Mesenchymal stem cell (in vitro differentiated cells and primary cell): ENCODE data around the gene PITPNC1.

Experiments
- DNase-seq: peaks from one replicate; pipeline ENCODE4 v3.0.0-alpha.2; 2013
- H2AFZ ChIP-seq: one replicate; pipeline ENCODE4 v1.6.1; 2013; ENCODE audit warnings: low read depth, mild to moderate bottlenecking, control low read depth, inconsistent platforms, low read length, moderate library complexity
- H2AK5ac ChIP-seq: 2 replicates; pipeline ENCODE4 v1.6.1; 2013; ENCODE audit warnings: low read length, moderate library complexity, mild to moderate bottlenecking, inconsistent platforms; ENCODE audit not compliant: severe bottlenecking
- H2BK120ac ChIP-seq: one replicate; pipeline ENCODE4 v1.6.1; 2013; ENCODE audit warnings: low read depth, mild to moderate bottlenecking, inconsistent platforms, low read length, moderate library complexity
- H2BK12ac ChIP-seq, 2 experiments: one replicate each; pipeline ENCODE4 v1.6.1; 2013; ENCODE audit warnings: inconsistent platforms in 2 of 2, low read length in 2 of 2, mild to moderate bottlenecking in 2 of 2, moderate library complexity in 2 of 2, control low read depth in 1 of 2
- H2BK15ac ChIP-seq: one replicate; pipeline ENCODE4 v1.6.1; 2013; ENCODE audit warnings: mild to moderate bottlenecking, low read depth, inconsistent platforms; ENCODE audit not compliant: poor library complexity, severe bottlenecking
- H2BK5ac ChIP-seq: 2 replicates; pipeline ENCODE4 v1.6.1; 2013; ENCODE audit warnings: low read depth, mild to moderate bottlenecking, low read length, control low read depth, inconsistent platforms; ENCODE audit not compliant: poor library complexity, severe bottlenecking
- H3K14ac ChIP-seq, 2 experiments: one replicate each; pipeline ENCODE4 v1.6.1; 2013; ENCODE audit warnings: inconsistent platforms in 2 of 2, low read length in 2 of 2, control low read depth in 1 of 2, mild to moderate bottlenecking in 1 of 2, moderate library complexity in 1 of 2
- H3K18ac ChIP-seq, 2 experiments: one replicate each; pipeline ENCODE4 v1.6.1; 2013; ENCODE audit warnings: inconsistent platforms in 2 of 2, low read length in 2 of 2, control low read depth in 1 of 2, low read depth in 1 of 2, mild to moderate bottlenecking in 1 of 2
- H3K23ac ChIP-seq, 2 experiments: one replicate each; pipeline ENCODE4 v1.6.1; 2013; ENCODE audit warnings: inconsistent platforms in 2 of 2, low read length in 2 of 2, mild to moderate bottlenecking in 2 of 2, moderate library complexity in 2 of 2, control low read depth in 1 of 2
- H3K27ac ChIP-seq: 2 replicates; pipeline ENCODE4 v1.5.1; 2013; ENCODE audit warnings: mild to moderate bottlenecking, moderate library complexity, low read length, control low read depth, inconsistent platforms; ENCODE audit not compliant: poor library complexity, severe bottlenecking
- H3K27me3 ChIP-seq, 2 experiments: 2 replicates each; pipeline versions ENCODE4 v1.6.1 to v1.7.0; 2013; ENCODE audit warnings: low read length in 2 of 2, mild to moderate bottlenecking in 2 of 2, moderate library complexity in 2 of 2, control low read depth in 1 of 2, inconsistent platforms in 1 of 2; ENCODE audit not compliant: control insufficient read depth in 1 of 2, insufficient read depth in 1 of 2
- H3K36me3 ChIP-seq, 2 experiments: 2 replicates each; pipeline versions ENCODE4 v1.6.1 to v1.7.0; 2013; ENCODE audit warnings: low read length in 2 of 2, control low read depth in 1 of 2, inconsistent platforms in 1 of 2, low read depth in 1 of 2, mild to moderate bottlenecking in 1 of 2; ENCODE audit not compliant: insufficient read depth in 2 of 2, control insufficient read depth in 1 of 2
- H3K4ac ChIP-seq, 2 experiments: one replicate each; pipeline ENCODE4 v1.6.1; 2013; ENCODE audit warnings: inconsistent platforms in 2 of 2, low read length in 2 of 2, mild to moderate bottlenecking in 2 of 2, moderate library complexity in 2 of 2, control low read depth in 1 of 2, low read depth in 1 of 2
- H3K4me1 ChIP-seq: 2 replicates; pipeline ENCODE4 v1.6.1; 2013; ENCODE audit warnings: low read depth, low read length, control low read depth; ENCODE audit not compliant: control insufficient read depth, insufficient read depth
- H3K4me2 ChIP-seq: 2 replicates; pipeline ENCODE4 v1.6.1; 2013; ENCODE audit warnings: low read length, mild to moderate bottlenecking, inconsistent platforms; ENCODE audit not compliant: poor library complexity, severe bottlenecking
- H3K4me3 ChIP-seq, 2 experiments: 2 replicates each; pipeline versions ENCODE4 v1.5.1 to v1.7.0; 2013; ENCODE audit warnings: low read length in 2 of 2, mild to moderate bottlenecking in 2 of 2, control low read depth in 1 of 2, low read depth in 1 of 2; ENCODE audit not compliant: insufficient read depth in 1 of 2
- H3K79me1 ChIP-seq: replicated peaks from 2 replicates; pipeline ENCODE4 v1.6.1; 2013; ENCODE audit warnings: mild to moderate bottlenecking, control low read depth, low read length, inconsistent platforms; ENCODE audit not compliant: poor library complexity, severe bottlenecking
- H3K9ac ChIP-seq: 2 replicates; pipeline ENCODE4 v1.7.0; 2013; ENCODE audit warnings: mild to moderate bottlenecking, low read length, moderate library complexity
- H3K9me3 ChIP-seq: 2 replicates; pipeline ENCODE4 v1.7.0; 2013; ENCODE audit warnings: mild to moderate bottlenecking, low read length; ENCODE audit not compliant: control insufficient read depth
- H4K8ac ChIP-seq: one replicate; pipeline ENCODE4 v1.6.1; 2013; ENCODE audit warnings: inconsistent platforms, mild to moderate bottlenecking, low read length, moderate library complexity
- H4K91ac ChIP-seq: one replicate; pipeline ENCODE4 v1.6.1; 2013; ENCODE audit warnings: mild to moderate bottlenecking, low read length, inconsistent platforms
- WGBS: methylation state at CpG from one replicate; pipeline ENCODE4 v1.1.7; 2013; ENCODE audit warnings: mixed read lengths; 5-methylcytosine and 5-hydroxymethylcytosine counted together

PITPNC1 gene

GRCh38 chr17:67458203-67458602 is 81.1 kb downstream of the PITPNC1 start:
- H3K4me1 ChIP-seq: no peaks in the 10 kb centered on the region
- no peak overlapping the region for H4K8ac ChIP-seq
- H3K18ac ChIP-seq: no peak overlapping the region
- H3K27me3 ChIP-seq: no peaks in the 10 kb centered on the region
- H2AK5ac ChIP-seq: no peak overlapping the region
- H3K27ac ChIP-seq: no peak overlapping the region
- no peak overlapping the region for H2BK15ac ChIP-seq
- H4K91ac ChIP-seq: no peak overlapping the region
- no peak overlapping the region for H3K4ac ChIP-seq
- H3K9me3 ChIP-seq: peaks cover 8% of the 10 kb centered on the region
- H3K4me3 ChIP-seq: no peak overlapping the region
- no peak overlapping the region for H2BK5ac ChIP-seq
- no peak overlapping the region for H3K14ac ChIP-seq
- no peak overlapping the region for H2AFZ ChIP-seq
- H2BK12ac ChIP-seq: no peak overlapping the region
- no peak overlapping the region for H2BK120ac ChIP-seq
- H3K79me1 ChIP-seq: peaks cover 12% of the 10 kb centered on the region
- DNase-seq: no peak
- H3K36me3 ChIP-seq: no peaks in the 10 kb centered on the region
- H3K4me2 ChIP-seq: no peak overlapping the region
- no peak overlapping the region for H3K23ac ChIP-seq
- 97% methylated on average over 2 of the region's 2 CpGs for WGBS
- H3K9ac ChIP-seq: no peak overlapping the region

GRCh38 chr17:67459985-67460384 is 82.9 kb downstream of the PITPNC1 start:
- Histone ChIP-seq H2AFZ (no peak overlapping the region), H3K18ac (no peak overlapping the region), H2BK15ac (no peak overlapping the region), H4K91ac (no peak overlapping the region), H2AK5ac (no peak overlapping the region), H3K9ac (no peak overlapping the region), H3K4ac (no peak overlapping the region), H2BK120ac (no peak overlapping the region), H2BK12ac (no peak overlapping the region), H3K4me2 (no peak overlapping the region), H3K36me3 (no peaks in the 10 kb centered on the region), H3K9me3 (peaks cover 8% of the 10 kb centered on the region), H3K79me1 (peaks cover 16% of the 10 kb centered on the region), H3K4me1 (no peaks in the 10 kb centered on the region), H3K4me3 (no peak overlapping the region), H4K8ac (no peak overlapping the region), H3K27ac (no peak overlapping the region), H3K27me3 (no peaks in the 10 kb centered on the region), H3K23ac (no peak overlapping the region), H3K14ac (no peak overlapping the region), H2BK5ac (no peak overlapping the region)
- DNase-seq: no peak
- 92% methylated on average over 6 of the region's 7 CpGs for WGBS

GRCh38 chr17:67461228-67461780 is 84.2 kb downstream of the PITPNC1 start:
- Histone ChIP-seq H2BK120ac (no peak overlapping the region), H3K27me3 (no peaks in the 10 kb centered on the region), H2BK15ac (no peak overlapping the region), H3K9me3 (peaks cover 8% of the 10 kb centered on the region), H3K27ac (no peak overlapping the region), H3K4me1 (no peaks in the 10 kb centered on the region), H3K4ac (no peak overlapping the region), H3K23ac (no peak overlapping the region), H4K91ac (no peak overlapping the region), H2BK5ac (no peak overlapping the region), H4K8ac (no peak overlapping the region), H3K4me3 (no peak overlapping the region), H2AFZ (no peak overlapping the region), H2BK12ac (no peak overlapping the region), H3K14ac (no peak overlapping the region), H2AK5ac (no peak overlapping the region), H3K79me1 (peaks cover 25% of the 10 kb centered on the region), H3K4me2 (no peak overlapping the region), H3K36me3 (no peaks in the 10 kb centered on the region), H3K18ac (no peak overlapping the region), H3K9ac (no peak overlapping the region)
- 97% methylated on average over 6 of the region's 6 CpGs for WGBS
- DNase-seq: no peak

DNA sequence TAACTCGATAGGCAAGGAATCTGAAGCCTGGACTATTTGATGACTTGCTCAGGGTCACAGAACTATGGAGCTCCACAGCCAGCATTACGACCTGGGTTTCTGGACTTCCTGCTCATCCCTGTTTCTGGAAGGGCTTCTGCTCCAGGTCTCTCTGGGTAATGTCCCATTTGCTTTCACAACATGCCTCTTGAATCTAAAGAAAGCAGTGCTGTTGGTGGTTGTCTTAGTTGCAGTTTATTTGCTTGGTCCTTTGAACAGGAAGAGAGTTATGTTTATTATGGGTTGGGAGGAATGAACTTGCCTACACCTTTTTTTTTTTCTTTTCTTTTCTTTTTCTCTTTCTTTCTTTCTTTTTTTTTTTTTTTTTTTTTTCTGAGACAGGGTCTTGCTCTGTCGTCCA is 84.8 kb downstream of the PITPNC1 start:
- no peak overlapping the region for H3K4me3 ChIP-seq
- H3K36me3 ChIP-seq: no peaks in the 10 kb centered on the region
- no peak overlapping the region for H4K8ac ChIP-seq
- H3K27me3 ChIP-seq: no peaks in the 10 kb centered on the region
- no peak overlapping the region for H3K23ac ChIP-seq
- H3K18ac ChIP-seq: no peak overlapping the region
- H3K4me2 ChIP-seq: no peak overlapping the region
- H3K27ac ChIP-seq: no peak overlapping the region
- H2BK12ac ChIP-seq: no peak overlapping the region
- 75% methylated on average over 2 of the region's 3 CpGs for WGBS
- H3K4ac ChIP-seq: no peak overlapping the region
- no peak overlapping the region for H2AFZ ChIP-seq
- H2BK15ac ChIP-seq: no peak overlapping the region
- no peak overlapping the region for H2BK5ac ChIP-seq
- H3K79me1 ChIP-seq: peaks cover 28% of the 10 kb centered on the region
- no peak overlapping the region for H4K91ac ChIP-seq
- H2AK5ac ChIP-seq: no peak overlapping the region
- peaks cover 8% of the 10 kb centered on the region for H3K9me3 ChIP-seq
- H2BK120ac ChIP-seq: no peak overlapping the region
- no peaks in the 10 kb centered on the region for H3K4me1 ChIP-seq
- H3K9ac ChIP-seq: no peak overlapping the region
- H3K14ac ChIP-seq: no peak overlapping the region
- DNase-seq: no peak
